ENCODE data around the gene ZNF132. TPM values are rescaled to one million over a fixed set of nuclear protein-coding genes. Genes with fewer than 3 reads are reported as not detected.

The ZNF132 gene
- total and polyA plus RNA-seq, 9 of the 15 experiments (the other 6 are each of a cell fraction or from before 2014, with no cell fraction given), result 0.03 to 0.42 (median 0.10) TPM; not detected in 5

DNA sequence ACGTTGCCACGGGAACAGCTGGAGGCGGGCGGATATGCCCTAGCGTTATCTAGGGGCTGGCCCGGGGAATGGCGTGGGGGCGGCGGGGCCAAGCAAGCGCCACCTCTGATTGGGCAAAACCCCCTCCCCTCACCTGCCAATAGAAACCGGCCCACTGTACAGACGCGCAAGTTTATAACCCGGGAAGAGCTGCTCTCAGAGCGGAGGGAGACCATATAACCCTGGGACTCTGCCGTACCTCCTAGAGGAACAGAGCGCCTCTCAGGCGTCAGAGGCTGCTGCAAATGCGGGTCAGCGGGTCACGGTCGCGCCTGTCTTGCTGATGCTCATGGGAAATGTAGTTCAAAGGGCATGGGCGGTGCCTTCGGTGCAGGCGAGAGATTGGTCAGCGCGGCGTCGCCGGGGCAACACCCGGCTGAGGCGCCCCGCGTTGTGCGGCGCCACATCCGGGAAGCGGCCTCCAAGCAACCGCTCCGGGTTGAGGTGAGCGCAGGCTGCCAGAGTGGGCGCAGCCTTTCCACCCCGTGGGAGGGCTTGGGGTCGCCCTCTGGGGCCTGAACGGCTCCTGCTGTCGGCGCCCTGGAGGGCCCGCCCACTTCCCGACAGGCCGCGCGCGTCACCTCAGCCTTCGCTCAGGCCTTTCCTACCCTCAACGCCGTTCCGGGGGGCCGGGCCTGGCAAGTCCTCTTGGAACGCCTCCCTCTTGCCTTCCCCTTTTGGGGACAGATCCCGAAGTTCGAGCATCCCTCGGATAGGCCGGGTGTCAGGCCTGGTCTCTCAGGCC lies 36.0 kb upstream of the ZNF132 start, which contains the start of gene ZNF446 (continued):
- TF ChIP-seq, protein P1, sequence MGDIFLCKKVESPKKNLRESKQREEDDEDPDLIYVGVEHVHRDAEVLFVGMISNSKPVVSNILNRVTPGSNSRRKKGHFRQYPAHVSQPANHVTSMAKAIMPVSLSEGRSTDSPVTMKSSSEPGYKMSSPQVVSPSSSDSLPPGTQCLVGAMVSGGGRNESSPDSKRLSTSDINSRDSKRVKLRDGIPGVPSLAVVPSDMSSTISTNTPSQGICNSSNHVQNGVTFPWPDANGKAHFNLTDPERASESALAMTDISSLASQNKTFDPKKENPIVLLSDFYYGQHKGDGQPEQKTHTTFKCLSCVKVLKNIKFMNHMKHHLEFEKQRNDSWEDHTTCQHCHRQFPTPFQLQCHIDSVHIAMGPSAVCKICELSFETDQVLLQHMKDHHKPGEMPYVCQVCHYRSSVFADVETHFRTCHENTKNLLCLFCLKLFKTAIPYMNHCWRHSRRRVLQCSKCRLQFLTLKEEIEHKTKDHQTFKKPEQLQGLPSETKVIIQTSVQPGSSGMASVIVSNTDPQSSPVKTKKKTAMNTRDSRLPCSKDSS (IDR thresholded peaks at IDR 0.05; ENCODE audit: low read depth, partially characterized antibody), result no peak

DNA sequence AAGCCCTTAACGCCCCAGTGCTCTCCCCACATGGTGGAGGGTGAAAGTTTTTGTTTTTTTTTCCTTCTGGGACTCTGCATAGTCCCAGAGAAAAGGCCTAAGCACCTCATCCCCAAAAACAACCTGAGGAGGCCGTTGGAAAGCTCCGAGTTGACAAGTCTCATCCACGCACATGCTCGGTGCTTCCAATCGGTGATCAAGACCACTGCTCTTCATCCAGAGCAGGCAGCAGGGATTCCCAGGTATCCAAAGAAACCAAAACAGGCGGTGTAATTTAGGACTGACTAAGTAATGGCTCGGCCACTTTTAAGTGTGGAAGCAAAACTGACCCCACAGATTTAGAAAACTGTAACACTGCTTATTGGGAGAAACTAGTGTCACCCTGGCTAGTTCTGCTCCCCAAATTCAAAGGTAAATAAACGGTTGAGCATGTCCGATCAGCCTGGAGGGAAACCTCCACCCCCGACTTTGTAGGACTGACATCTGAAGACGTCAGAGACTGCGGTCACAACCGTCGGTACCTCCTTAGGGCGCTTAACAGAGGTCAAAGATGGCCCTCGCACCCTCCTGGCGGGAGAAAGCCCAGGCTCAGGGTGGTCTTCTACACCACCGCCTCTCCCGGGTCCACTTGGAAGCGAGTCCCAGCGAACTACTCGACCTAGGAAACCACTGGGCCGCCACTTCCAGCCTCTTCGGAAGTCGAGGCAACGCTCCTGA lies 35.2 kb upstream of the ZNF132 start:
- no TSS peak for BruUV-seq (replicated peaks)
- peak overlapping the region; percentile 59 for H3K4me3 ChIP-seq
- CTCF ChIA-PET (ENCODE audit: low intra/inter-chr PET ratio), result no interaction called here
- no peaks in the 10 kb centered on the region for H3K27me3 ChIP-seq (ENCODE audit: control insufficient read depth in 2 of 2, insufficient read depth in 2 of 2, low read length in 2 of 2)
- ATAC-seq (peak; percentile 23), FAIRE-seq (no peak), DNase-seq (ENCODE audit: extremely low read depth in 1 of 4, low spot score in 3 of 4) (peak in 1 of 4 experiments; percentile 18)
- H3K9ac ChIP-seq (ENCODE audit: insufficient read depth in 1 of 2, low read depth in 2 of 2, low read length in 2 of 2), result peak overlapping the region; percentile 75 to 90
- H3K79me2 ChIP-seq (ENCODE audit: control insufficient read depth, insufficient read depth, low read length), result no peaks in the 10 kb centered on the region
- H3K9me3 ChIP-seq (replicated peaks; ENCODE audit: control insufficient read depth, insufficient read depth, low read depth, low read length), result no peaks in the 10 kb centered on the region
- peaks cover 26 to 47% of the 10 kb centered on the region in 2 experiments for H3K4me1 ChIP-seq (replicated peaks in 1 of 2; ENCODE audit: control insufficient read depth in 2 of 2, insufficient read depth in 2 of 2, low read length in 2 of 2)
- peak overlapping the region; percentile 99 for H2AFZ ChIP-seq (ENCODE audit: low read depth, low read length)
- intact Hi-C loops (cut with micrococcal nuclease), result loop anchor here (5.0 kb wide), 2 partner anchors 148 to 293 kb away; partner anchors contain the start of genes ZNF274 and ZSCAN22
- H3K27ac ChIP-seq (ENCODE audit: extremely low read depth, low read depth, low read length), result peak overlapping the region; percentile 92
- POLR2A ChIA-PET, result interaction anchor here (0.6 to 2.1 kb wide), 9 partner anchors 9 to 109 kb away, joined by 3 to 6 read pairs (median 4); partner anchors contain the start of genes CHMP2A and ZNF584
- in situ Hi-C loops (cut with MboI), result no loop called here
- H3K4me2 ChIP-seq (ENCODE audit: insufficient read depth, low read length), result peak overlapping the region; percentile 90
- no peaks in the 10 kb centered on the region for H3K9me1 ChIP-seq (ENCODE audit: control insufficient read depth, insufficient read depth, low read length)
- H4K20me1 ChIP-seq (replicated peaks; ENCODE audit: control insufficient read depth, insufficient read depth, low read length), result 0 out of 2 replicates have a peak, but pooled peaks cover 9% of the 10 kb centered on the region
- H3K36me3 ChIP-seq (ENCODE audit: control insufficient read depth, insufficient read depth, low read length), result peaks cover 37% of the 10 kb centered on the region; the same call in 2 of the 3 replicates
- WGBS (ENCODE audit: insufficient coverage, low coverage, missing lambda C conversion rate), result 10% methylated on average over 27 of the region's 27 CpGs
- TF ChIP-seq HDAC1 (IDR thresholded peaks at IDR 0.05), result peak in 1 of 2 experiments; percentile 75; a peak in 2 of 4 replicates
- peak; percentile 11; the same call in 1 of the 2 replicates for TF ChIP-seq PML (IDR thresholded peaks at IDR 0.05; ENCODE audit: low read length)
- TF ChIP-seq, protein P2, sequence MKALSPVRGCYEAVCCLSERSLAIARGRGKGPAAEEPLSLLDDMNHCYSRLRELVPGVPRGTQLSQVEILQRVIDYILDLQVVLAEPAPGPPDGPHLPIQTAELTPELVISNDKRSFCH (CRISPR knock-in tag; IDR thresholded peaks at IDR 0.05), result no peak
- TF ChIP-seq, protein P2 (tag; IDR thresholded peaks at IDR 0.05), result no peak
- TF ChIP-seq ZZZ3 (IDR thresholded peaks at IDR 0.05), result no peak
- TF ChIP-seq, protein P3, sequence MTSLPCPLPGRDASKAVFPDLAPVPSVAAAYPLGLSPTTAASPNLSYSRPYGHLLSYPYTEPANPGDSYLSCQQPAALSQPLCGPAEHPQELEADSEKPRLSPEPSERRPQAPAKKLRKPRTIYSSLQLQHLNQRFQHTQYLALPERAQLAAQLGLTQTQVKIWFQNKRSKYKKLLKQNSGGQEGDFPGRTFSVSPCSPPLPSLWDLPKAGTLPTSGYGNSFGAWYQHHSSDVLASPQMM (CRISPR knock-in tag; IDR thresholded peaks at IDR 0.05), result no peak
- peak; percentile 53 for TF ChIP-seq RBM39 (optimal IDR thresholded peaks at IDR 0.05; ENCODE audit: low read depth, low read length)
- TF ChIP-seq CSDE1 (IDR thresholded peaks at IDR 0.05), result peak in 1 of 2 experiments; percentile 72; a peak in 2 of 4 replicates
- no peak for TF ChIP-seq SMARCA4 (IDR thresholded peaks at IDR 0.05)
- TF ChIP-seq, protein P4, sequence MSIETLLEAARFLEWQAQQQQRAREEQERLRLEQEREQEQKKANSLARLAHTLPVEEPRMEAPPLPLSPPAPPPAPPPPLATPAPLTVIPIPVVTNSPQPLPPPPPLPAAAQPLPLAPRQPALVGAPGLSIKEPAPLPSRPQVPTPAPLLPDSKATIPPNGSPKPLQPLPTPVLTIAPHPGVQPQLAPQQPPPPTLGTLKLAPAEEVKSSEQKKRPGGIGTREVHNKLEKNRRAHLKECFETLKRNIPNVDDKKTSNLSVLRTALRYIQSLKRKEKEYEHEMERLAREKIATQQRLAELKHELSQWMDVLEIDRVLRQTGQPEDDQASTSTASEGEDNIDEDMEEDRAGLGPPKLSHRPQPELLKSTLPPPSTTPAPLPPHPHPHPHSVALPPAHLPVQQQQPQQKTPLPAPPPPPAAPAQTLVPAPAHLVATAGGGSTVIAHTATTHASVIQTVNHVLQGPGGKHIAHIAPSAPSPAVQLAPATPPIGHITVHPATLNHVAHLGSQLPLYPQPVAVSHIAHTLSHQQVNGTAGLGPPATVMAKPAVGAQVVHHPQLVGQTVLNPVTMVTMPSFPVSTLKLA (conservative IDR thresholded peaks at IDR 0.05), result no peak
- TF ChIP-seq KDM5B (IDR thresholded peaks at IDR 0.05; ENCODE audit: insufficient replicate concordance, low read depth, low read length), result peak; percentile 16
- TF ChIP-seq FOXP1 (CRISPR knock-in tag; IDR thresholded peaks at IDR 0.05), result peak; percentile 55; the same call in 1 of the 2 replicates
- TF ChIP-seq HIVEP1 (CRISPR knock-in tag; IDR thresholded peaks at IDR 0.05), result no peak
- TF ChIP-seq GTF2F1 (IDR thresholded peaks at IDR 0.05; ENCODE audit: low read depth, low read length), result no peak

All from K562 (cell line).